KOPT-K1 (cell line): ENCODE results near the gene UFD1.

Experiments used
- H3K27ac ChIP-seq: fragments of 200-600 bp; sonication (generic); 2 replicates; pipeline ENCODE4 v1.5.1; 2016; ENCODE audit warnings: antibody characterized with exemption, mild to moderate bottlenecking, low read depth, low read length; ENCODE audit not compliant: poor library complexity, severe bottlenecking
- H3K36me3 ChIP-seq: fragments of 200-600 bp; sonication (generic); 2 replicates; pipeline ENCODE4 v1.5.1; 2017; ENCODE audit warnings: antibody characterized with exemption, mild to moderate bottlenecking, low read length, moderate library complexity; ENCODE audit not compliant: insufficient read depth
- H3K9me3 ChIP-seq: fragments of 200-600 bp; sonication (generic); 2 replicates; pipeline ENCODE4 v1.5.1; 2017; ENCODE audit warnings: antibody characterized with exemption, low read length, mild to moderate bottlenecking; ENCODE audit not compliant: insufficient read depth, poor library complexity, severe bottlenecking

Gene UFD1

GRCh38 chr22:19472233-19472632, 6.8 kb downstream of the UFD1 start:
- no peaks in the 10 kb centered on the region for H3K9me3 ChIP-seq
- no peak overlapping the region for H3K27ac ChIP-seq
- H3K36me3 ChIP-seq = peaks cover 90% of the 10 kb centered on the region

DNA sequence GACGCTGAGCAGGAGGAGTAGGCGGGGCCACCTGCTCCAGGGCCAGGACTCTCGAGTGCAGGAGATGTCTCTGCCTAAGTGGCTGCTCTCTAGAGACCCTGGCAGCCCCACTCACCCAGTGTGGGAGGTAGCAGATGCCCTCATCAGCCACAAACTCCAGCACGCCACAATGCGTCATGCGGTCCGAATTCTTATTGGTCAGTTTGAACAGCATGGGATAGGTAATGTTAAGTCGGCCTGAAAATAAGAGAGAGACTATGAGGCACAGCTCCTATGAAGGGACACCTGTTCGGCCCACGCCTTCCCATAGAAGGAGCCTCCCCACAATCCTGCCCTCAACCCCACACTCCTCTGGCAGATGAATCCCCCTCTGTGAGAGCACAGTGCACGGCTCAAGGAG, 7.4 kb downstream of the UFD1 start:
- H3K9me3 ChIP-seq = no peaks in the 10 kb centered on the region
- peaks cover 97% of the 10 kb centered on the region for H3K36me3 ChIP-seq
- H3K27ac ChIP-seq = no peak overlapping the region

- H3K9me3 ChIP-seq = no peaks in the 10 kb centered on the region
- H3K27ac ChIP-seq = no peak overlapping the region
- peaks cover 98% of the 10 kb centered on the region for H3K36me3 ChIP-seq
Measured at GRCh38 chr22:19470010-19470409, 9.0 kb downstream of the UFD1 start.

DNA sequence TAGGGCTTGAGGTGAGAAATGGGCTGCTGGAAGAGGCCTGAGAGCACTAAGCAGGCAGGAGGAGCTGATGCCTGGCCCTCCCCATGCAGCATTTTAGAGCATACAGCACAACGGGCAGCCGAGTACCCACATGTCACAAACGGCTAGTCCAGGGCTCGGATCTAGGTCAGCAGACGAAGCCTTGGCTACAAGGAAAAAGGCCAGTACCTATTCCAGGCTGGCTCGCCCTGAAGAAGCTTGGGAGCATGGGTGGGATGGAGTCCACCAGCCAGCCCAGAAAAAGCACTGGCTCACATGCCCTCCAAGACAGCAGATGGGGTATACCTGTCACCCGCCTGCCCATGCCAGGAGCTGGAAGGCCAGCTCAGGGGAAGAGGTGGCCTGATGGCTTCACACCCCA, 9.6 kb downstream of the UFD1 start:
- Histone ChIP-seq H3K9me3 (no peaks in the 10 kb centered on the region), H3K27ac (no peak overlapping the region), H3K36me3 (peaks cover 98% of the 10 kb centered on the region)

DNA sequence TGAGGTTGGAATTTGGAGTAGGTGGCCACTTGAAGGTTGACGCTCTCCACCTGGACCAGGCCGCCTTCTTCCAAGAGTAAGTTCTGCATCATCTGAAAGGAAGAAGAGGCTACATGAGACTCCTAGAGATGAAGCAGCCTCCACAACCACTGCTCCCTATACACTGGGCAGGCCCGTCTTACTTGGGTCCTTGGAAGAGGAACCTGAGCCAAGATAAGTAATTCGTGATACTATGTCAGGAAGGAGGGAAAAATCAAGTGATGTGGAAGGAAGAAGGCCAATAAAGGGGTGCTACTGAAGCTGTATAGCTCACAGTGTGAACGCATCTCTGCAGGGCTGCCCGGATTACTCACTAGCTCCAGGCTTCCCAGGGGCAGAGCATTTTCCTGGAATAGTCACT, 11.1 kb downstream of the UFD1 start:
- peaks cover 100% of the 10 kb centered on the region for H3K36me3 ChIP-seq
- no peaks in the 10 kb centered on the region for H3K9me3 ChIP-seq
- H3K27ac ChIP-seq = no peak overlapping the region

DNA sequence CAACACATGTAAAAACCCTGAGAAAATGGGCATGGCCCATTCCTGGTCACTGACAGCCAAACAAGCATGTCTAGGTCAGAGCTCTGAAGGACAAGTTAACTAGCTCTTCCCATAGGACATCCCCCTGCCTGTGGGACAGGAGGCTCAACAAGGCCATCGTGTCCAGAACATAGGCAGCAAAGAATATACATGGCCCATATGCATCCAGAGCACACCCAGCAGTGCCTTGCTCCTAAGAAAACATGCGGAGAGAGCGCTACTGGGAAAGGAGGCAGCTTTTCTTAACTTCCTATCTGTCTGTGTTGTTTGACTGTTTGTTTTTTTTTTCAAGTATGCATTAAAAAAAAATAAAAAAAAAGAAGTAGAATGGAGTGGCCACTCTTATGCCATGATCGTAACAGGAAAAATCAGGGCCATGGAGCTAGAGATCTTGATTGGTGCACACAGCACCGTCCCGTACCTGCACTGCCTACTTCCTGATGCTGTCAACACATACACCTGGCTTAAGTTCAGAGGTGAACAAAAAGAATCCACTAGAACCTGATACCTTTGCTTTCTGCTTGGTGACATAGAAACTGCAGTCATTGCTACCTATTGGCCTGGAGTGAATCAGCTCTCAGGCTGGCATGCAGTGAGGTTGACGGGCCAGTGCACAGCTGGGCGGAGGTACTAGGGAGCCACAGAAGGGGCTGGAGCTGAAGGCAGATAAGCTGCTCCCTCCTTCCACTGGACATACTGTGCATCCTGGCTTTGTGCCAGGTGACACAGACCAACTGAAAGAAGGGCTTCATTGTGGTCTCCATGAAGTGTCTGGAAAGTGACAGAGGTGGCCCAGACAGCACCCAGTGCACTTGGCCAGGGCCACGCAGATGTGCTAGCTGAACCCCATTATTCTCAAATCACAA, 11.9 kb downstream of the UFD1 start:
- Histone ChIP-seq H3K36me3 (peaks cover 100% of the 10 kb centered on the region), H3K27ac (no peak overlapping the region), H3K9me3 (no peaks in the 10 kb centered on the region)

GRCh38 chr22:19466126-19466716, 12.8 kb downstream of the UFD1 start:
- no peaks in the 10 kb centered on the region for H3K9me3 ChIP-seq
- H3K36me3 ChIP-seq = peaks cover 99% of the 10 kb centered on the region
- no peak overlapping the region for H3K27ac ChIP-seq

GRCh38 chr22:19464975-19465374, 14.0 kb downstream of the UFD1 start:
- Histone ChIP-seq H3K27ac (no peak overlapping the region), H3K36me3 (peaks cover 99% of the 10 kb centered on the region), H3K9me3 (no peaks in the 10 kb centered on the region)

- no peak overlapping the region for H3K27ac ChIP-seq
Measured at GRCh38 chr22:19464546-19464945, 14.4 kb downstream of the UFD1 start.

GRCh38 chr22:19463491-19464469, 15.2 kb downstream of the UFD1 start:
- no peak overlapping the region for H3K27ac ChIP-seq
- H3K36me3 ChIP-seq = peaks cover 98% of the 10 kb centered on the region
- no peaks in the 10 kb centered on the region for H3K9me3 ChIP-seq

More at GRCh38 chr22:19464546-19464945, 14.4 kb downstream of the UFD1 start:
- Histone ChIP-seq H3K36me3 (peaks cover 99% of the 10 kb centered on the region), H3K9me3 (no peaks in the 10 kb centered on the region)

- Histone ChIP-seq H3K27ac (no peak overlapping the region), H3K9me3 (no peaks in the 10 kb centered on the region), H3K36me3 (peaks cover 97% of the 10 kb centered on the region)
Measured at GRCh38 chr22:19463008-19463407, 16.0 kb downstream of the UFD1 start.

DNA sequence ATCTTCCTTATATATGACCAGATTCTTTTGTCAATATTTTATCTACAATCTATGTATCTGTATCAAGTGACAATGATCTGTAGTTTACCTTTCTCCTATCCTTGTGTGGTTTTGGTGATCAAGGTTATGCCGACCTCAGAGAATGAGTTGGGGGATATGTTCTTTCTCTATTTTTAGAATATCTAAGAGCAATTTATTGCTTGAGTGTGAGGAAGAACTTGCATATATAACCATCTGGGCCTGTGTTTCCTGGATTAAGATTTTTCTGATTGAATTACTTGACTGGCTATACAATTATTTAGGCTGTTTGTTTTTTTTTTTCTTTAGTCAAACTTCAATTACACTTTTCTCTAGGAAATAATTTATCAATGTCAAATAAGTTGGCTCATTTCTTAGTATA, 17.5 kb downstream of the UFD1 start:
- H3K36me3 ChIP-seq = peaks cover 97% of the 10 kb centered on the region
- no peaks in the 10 kb centered on the region for H3K9me3 ChIP-seq
- H3K27ac ChIP-seq = no peak overlapping the region

DNA sequence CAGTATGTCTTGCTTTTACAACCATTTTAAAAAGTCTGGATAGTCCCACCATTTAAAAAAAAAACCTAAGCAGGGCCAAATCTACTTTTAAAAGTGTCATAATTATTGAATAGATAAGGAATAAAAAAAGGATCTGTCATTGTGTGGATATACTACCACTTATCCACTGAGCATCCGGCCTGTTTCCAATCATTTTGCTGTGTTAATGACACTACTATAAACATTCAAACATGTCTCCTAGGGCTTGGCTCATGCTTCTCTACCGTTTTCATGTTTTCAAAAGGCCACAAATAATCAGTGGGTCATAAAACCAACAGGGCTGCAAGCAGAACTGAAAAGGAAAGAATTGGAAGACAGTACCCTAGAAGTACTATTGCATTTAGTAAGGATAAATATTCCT, 19.0 kb downstream of the UFD1 start:
- Histone ChIP-seq H3K36me3 (peaks cover 97% of the 10 kb centered on the region), H3K27ac (no peak overlapping the region), H3K9me3 (no peaks in the 10 kb centered on the region)

DNA sequence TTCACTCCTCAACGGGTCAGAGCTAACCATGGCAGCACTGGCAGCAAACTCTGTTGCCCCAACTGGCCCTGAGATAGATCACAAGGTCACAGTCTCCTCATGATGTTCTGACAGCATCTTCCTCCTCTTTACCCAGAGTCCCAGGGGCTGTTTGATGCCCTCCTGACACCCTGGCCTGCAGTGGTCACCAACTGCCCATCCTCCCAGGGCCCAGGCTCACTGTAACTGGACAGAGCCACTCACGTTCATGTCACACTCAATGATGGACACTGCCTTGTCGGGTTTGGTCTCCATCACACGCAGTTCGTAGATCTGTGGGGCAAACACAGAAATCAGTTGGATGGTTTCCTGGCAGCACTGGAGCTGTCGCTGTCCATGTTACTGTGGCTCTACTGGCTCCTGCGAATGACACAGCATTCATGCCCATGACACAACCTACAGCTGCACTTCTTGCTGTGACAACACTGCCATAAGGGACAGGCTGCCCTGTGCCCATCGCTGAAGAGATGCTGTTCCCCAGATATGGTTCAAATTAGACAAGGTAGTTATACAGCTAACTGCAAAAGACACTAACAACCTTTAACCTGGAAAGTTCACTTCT, 21.1 kb downstream of the UFD1 start:
- Histone ChIP-seq H3K36me3 (peaks cover 97% of the 10 kb centered on the region), H3K27ac (no peak overlapping the region), H3K9me3 (no peaks in the 10 kb centered on the region)
